Measurements from ENCODE around the gene RAD51B.

The RAD51B gene

DNA sequence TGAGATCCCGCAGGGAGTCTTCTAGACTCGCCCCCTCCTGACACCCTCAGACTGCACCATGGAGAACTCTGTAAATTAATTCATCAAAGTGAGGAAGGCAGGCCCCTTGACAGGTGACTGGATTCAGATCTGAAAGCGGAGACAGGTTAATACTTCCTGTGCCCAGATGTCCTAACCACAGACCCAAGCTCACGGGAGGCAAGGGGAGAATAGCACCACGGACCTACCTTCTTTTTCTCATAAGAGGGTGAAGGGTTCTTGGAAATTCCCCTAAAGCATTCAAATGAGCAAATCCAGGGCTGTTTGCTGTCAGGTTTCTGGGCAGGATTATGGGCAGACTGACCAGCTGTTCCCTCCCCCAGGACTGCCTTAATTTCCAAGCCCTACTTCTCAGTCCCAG lies 803.3 kb downstream of the RAD51B start:
- Histone ChIP-seq H3K4me3 (ENCODE audit: severe bottlenecking) (no peak overlapping the region), H3K9me3 (ENCODE audit: severe bottlenecking) (peaks cover 3% of the 10 kb centered on the region), H3K27ac (ENCODE audit: poor library complexity, severe bottlenecking) (no peak overlapping the region), H3K27me3 (ENCODE audit: insufficient read depth, poor library complexity, severe bottlenecking) (no peaks in the 10 kb centered on the region), H3K36me3 (ENCODE audit: low read depth) (no peaks in the 10 kb centered on the region), H3K4me1 (ENCODE audit: insufficient read depth, poor library complexity, severe bottlenecking) (no peaks in the 10 kb centered on the region)
- DNase-seq (ENCODE audit: low spot score) (no peak), ATAC-seq (ENCODE audit: low read depth) (no peak)
- TF ChIP-seq, protein P1, sequence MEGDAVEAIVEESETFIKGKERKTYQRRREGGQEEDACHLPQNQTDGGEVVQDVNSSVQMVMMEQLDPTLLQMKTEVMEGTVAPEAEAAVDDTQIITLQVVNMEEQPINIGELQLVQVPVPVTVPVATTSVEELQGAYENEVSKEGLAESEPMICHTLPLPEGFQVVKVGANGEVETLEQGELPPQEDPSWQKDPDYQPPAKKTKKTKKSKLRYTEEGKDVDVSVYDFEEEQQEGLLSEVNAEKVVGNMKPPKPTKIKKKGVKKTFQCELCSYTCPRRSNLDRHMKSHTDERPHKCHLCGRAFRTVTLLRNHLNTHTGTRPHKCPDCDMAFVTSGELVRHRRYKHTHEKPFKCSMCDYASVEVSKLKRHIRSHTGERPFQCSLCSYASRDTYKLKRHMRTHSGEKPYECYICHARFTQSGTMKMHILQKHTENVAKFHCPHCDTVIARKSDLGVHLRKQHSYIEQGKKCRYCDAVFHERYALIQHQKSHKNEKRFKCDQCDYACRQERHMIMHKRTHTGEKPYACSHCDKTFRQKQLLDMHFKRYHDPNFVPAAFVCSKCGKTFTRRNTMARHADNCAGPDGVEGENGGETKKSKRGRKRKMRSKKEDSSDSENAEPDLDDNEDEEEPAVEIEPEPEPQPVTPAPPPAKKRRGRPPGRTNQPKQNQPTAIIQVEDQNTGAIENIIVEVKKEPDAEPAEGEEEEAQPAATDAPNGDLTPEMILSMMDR (IDR thresholded peaks at IDR 0.05; ENCODE audit: poor library complexity, severe bottlenecking): no peak

DNA sequence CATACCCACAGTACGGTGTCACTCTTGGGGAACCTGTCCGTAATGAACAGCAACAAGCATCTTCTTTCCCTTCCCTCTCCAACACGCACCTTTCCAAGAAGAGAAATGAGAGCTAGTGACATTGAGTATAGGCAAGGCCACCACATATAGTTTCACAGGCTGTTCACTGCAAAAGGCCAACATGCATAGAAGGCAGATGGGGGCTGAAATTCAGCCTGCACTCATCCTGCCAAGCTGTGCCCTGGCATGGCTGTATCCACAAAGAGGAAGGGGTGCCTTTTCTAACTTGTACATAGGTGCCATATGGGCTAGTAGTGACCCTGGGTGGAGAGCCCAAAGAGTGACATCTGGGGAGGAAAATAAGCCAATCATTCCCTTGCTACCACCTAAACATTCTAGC lies 803.7 kb downstream of the RAD51B start:
- Histone ChIP-seq H3K27ac (ENCODE audit: poor library complexity, severe bottlenecking) (no peak overlapping the region), H3K9me3 (ENCODE audit: severe bottlenecking) (no peaks in the 10 kb centered on the region), H3K4me3 (ENCODE audit: severe bottlenecking) (no peak overlapping the region), H3K27me3 (ENCODE audit: insufficient read depth, poor library complexity, severe bottlenecking) (no peaks in the 10 kb centered on the region), H3K4me1 (ENCODE audit: insufficient read depth, poor library complexity, severe bottlenecking) (no peaks in the 10 kb centered on the region), H3K36me3 (ENCODE audit: low read depth) (no peaks in the 10 kb centered on the region)
- DNase-seq (ENCODE audit: low spot score) (no peak), ATAC-seq (ENCODE audit: low read depth) (no peak)
- TF ChIP-seq, protein P1 (IDR thresholded peaks at IDR 0.05; ENCODE audit: poor library complexity, severe bottlenecking): no peak

- ATAC-seq (ENCODE audit: low read depth) (no peak), DNase-seq (ENCODE audit: low spot score) (no peak)
- no peaks in the 10 kb centered on the region for H3K4me1 ChIP-seq (ENCODE audit: insufficient read depth, poor library complexity, severe bottlenecking)
Measured at GRCh38 chr14:68623826-68624225, 804.2 kb downstream of the RAD51B start.

GRCh38 chr14:68624541-68625220 lies 805.1 kb downstream of the RAD51B start:
- H3K9me3 ChIP-seq (ENCODE audit: severe bottlenecking): no peaks in the 10 kb centered on the region
- DNase-seq (ENCODE audit: low spot score): no peak
- no peak for ATAC-seq (ENCODE audit: low read depth)
- no peak overlapping the region for H3K27ac ChIP-seq (ENCODE audit: poor library complexity, severe bottlenecking)
- no peak overlapping the region for H3K4me3 ChIP-seq (ENCODE audit: severe bottlenecking)
- no peaks in the 10 kb centered on the region for H3K4me1 ChIP-seq (ENCODE audit: insufficient read depth, poor library complexity, severe bottlenecking)
- H3K27me3 ChIP-seq (ENCODE audit: insufficient read depth, poor library complexity, severe bottlenecking): no peaks in the 10 kb centered on the region
- TF ChIP-seq, protein P1 (IDR thresholded peaks at IDR 0.05; ENCODE audit: poor library complexity, severe bottlenecking): no peak
- no peaks in the 10 kb centered on the region for H3K36me3 ChIP-seq (ENCODE audit: low read depth)

More at GRCh38 chr14:68623826-68624225, 804.2 kb downstream of the RAD51B start:
- Histone ChIP-seq H3K27me3 (ENCODE audit: insufficient read depth, poor library complexity, severe bottlenecking) (no peaks in the 10 kb centered on the region), H3K36me3 (ENCODE audit: low read depth) (no peaks in the 10 kb centered on the region), H3K27ac (ENCODE audit: poor library complexity, severe bottlenecking) (no peak overlapping the region), H3K4me3 (ENCODE audit: severe bottlenecking) (no peak overlapping the region), H3K9me3 (ENCODE audit: severe bottlenecking) (no peaks in the 10 kb centered on the region)
- TF ChIP-seq, protein P1 (IDR thresholded peaks at IDR 0.05; ENCODE audit: poor library complexity, severe bottlenecking): no peak

DNA sequence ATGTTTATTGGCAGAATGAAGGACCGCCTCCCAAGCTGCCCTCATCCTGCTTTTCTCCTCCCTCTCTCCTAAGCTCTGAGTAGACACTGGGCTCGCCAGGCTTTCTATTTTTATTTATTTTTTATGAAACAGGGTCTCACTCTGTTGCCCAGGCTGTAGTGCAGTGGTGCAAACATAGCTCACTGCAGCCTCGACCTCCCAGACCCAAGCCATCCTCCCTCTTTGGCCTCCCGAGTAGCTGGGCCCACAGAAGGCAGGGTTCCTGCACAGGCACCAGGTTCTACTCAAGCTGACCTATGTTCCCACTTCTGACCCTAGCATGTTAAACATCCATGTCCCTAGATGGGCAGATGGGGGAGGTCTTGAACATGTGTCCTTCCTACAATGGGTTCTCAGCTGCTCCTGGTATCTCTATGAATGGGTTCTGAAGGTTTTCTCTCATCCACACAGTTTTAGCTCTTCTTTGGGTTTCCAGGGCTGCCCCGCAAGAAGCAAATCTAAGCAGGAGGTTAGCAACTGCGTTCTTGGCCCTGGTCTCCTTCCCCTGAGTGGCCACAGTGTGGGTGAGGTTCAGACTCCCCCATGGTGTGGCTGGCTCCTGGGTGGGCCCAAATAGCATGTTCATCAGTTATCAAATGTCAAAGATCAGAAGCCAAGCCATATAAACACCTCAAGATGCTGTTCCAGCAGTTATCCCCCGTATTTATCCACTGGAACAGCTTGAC lies 805.9 kb downstream of the RAD51B start:
- DNase-seq (ENCODE audit: low spot score) (no peak), ATAC-seq (ENCODE audit: low read depth) (no peak)
- H3K9me3 ChIP-seq (ENCODE audit: severe bottlenecking): no peaks in the 10 kb centered on the region
- H3K4me3 ChIP-seq (ENCODE audit: severe bottlenecking): no peak overlapping the region
- TF ChIP-seq, protein P1 (IDR thresholded peaks at IDR 0.05; ENCODE audit: poor library complexity, severe bottlenecking): no peak
- H3K36me3 ChIP-seq (ENCODE audit: low read depth): no peaks in the 10 kb centered on the region
- no peaks in the 10 kb centered on the region for H3K27me3 ChIP-seq (ENCODE audit: insufficient read depth, poor library complexity, severe bottlenecking)
- no peak overlapping the region for H3K27ac ChIP-seq (ENCODE audit: poor library complexity, severe bottlenecking)
- H3K4me1 ChIP-seq (ENCODE audit: insufficient read depth, poor library complexity, severe bottlenecking): no peaks in the 10 kb centered on the region

Measured in RWPE2 (cell line).